HepG2 (cell line): ENCODE data around the gene TARM1. TPM values are rescaled to one million over a fixed set of nuclear protein-coding genes. Genes with fewer than 3 reads are reported as not detected.
A peak's percentile ranks its signal among the peaks of the same experiment; 100 is the strongest.
"Not testable (repeated sequence)": the region's sequence is repeated elsewhere in the genome, so short reads cannot be mapped to it uniquely, and the experiment has no call there.

Experiments
- ATAC-seq: fragments of 200-7000 bp; cut with Tn5 transposase; 3 replicates; pipeline ENCODE4 v1.9.1; 2020; ENCODE audit warnings: mild to moderate bottlenecking, moderate library complexity
- BruUV-seq: library from RNA; stranded (reverse); fragments of 400-500 nt; replicated peaks from 2 replicates; lab custom pipeline; 2021; lab: Mats Ljungman, UMichigan
- CTCF ChIA-PET: fragments of 300-600 bp; formaldehyde crosslinking; extraction: SDS; loops from one replicate; lab custom pipeline; 2021; ENCODE audit warnings: low total read pairs, inconsistent platforms, low intra/inter-chr PET ratio; lab: Yijun Ruan, JAX
- POLR2A ChIA-PET: fragments of 350-600 bp; sonication (Branson Sonifier 250); formaldehyde crosslinking; loops from one replicate; lab custom pipeline; 2020; ENCODE audit warnings: antibody characterized with exemption, inconsistent platforms; lab: Yijun Ruan, JAX
- DNase-seq: peaks from one replicate; pipeline ENCODE4 v3.0.0-alpha.2; 2015; ENCODE audit warnings: low spot score
- FAIRE-seq: peaks from 3 replicates; lab custom pipeline; 2011; peaks lifted over from hg19 to GRCh38; lab: Jason Lieb, UNC
- H2AFZ ChIP-seq: one replicate; pipeline ENCODE4 v1.6.1; 2011; ENCODE audit warnings: low read length, inconsistent platforms
- H3K27ac ChIP-seq: fragments of 300-600 bp; 3 replicates; pipeline ENCODE4 v1.8.0; 2011; ENCODE audit warnings: mixed run types, mild to moderate bottlenecking, mixed read lengths, low read length, inconsistent platforms; ENCODE audit not compliant: insufficient read depth; ENCODE audit errors: extremely low read length
- H3K27me3 ChIP-seq, 2 experiments: fragments of 200-600 bp in 1 of 2; 2 replicates in 1 of 2; 3 replicates in 1 of 2; pipeline versions ENCODE4 v1.6.0 to v1.8.0; 2011; ENCODE audit warnings: low read length in 2 of 2, mild to moderate bottlenecking in 2 of 2, moderate library complexity in 2 of 2, inconsistent platforms in 1 of 2; ENCODE audit not compliant: insufficient read depth in 2 of 2, control insufficient read depth in 1 of 2
- H3K36me3 ChIP-seq, 2 experiments: fragments of 200-600 bp in 1 of 2; replicated peaks in 1 of 2; 2 replicates in 1 of 2; 3 replicates in 1 of 2; pipeline versions ENCODE4 v1.5.1 to v1.8.0; 2011; ENCODE audit warnings: low read length in 2 of 2, inconsistent platforms in 1 of 2; ENCODE audit not compliant: insufficient read depth in 2 of 2, control insufficient read depth in 1 of 2
- H3K4me1 ChIP-seq: 2 replicates; pipeline ENCODE4 v1.5.1; 2012; ENCODE audit warnings: low read length, inconsistent platforms; ENCODE audit not compliant: insufficient read depth
- H3K4me2 ChIP-seq: 2 replicates; pipeline ENCODE4 v1.6.0; 2011; ENCODE audit warnings: low read depth, low read length, inconsistent platforms
- H3K4me3 ChIP-seq, 3 experiments: fragments of 200-600 bp in 1 of 3; sonication (generic), shearing (Covaris generic) in 1 of 3; replicated peaks in 1 of 3; 2 replicates each; pipeline ENCODE4 v1.5.1; 2011 to 2016; ENCODE audit warnings: low read length in 3 of 3, inconsistent platforms in 2 of 3, low read depth in 2 of 3, mild to moderate bottlenecking in 2 of 3, control low read depth in 1 of 3, mixed read lengths in 1 of 3; ENCODE audit not compliant: insufficient read depth in 1 of 3
- H3K79me2 ChIP-seq: one replicate; pipeline ENCODE4 v1.6.1; 2011; ENCODE audit warnings: low read length, inconsistent platforms; ENCODE audit not compliant: insufficient read depth
- H3K9ac ChIP-seq: 2 replicates; pipeline ENCODE4 v1.6.0; 2011; ENCODE audit warnings: mild to moderate bottlenecking, low read depth, low read length, inconsistent platforms; ENCODE audit not compliant: insufficient read depth
- H3K9me3 ChIP-seq: 2 replicates; pipeline ENCODE4 v1.5.1; 2012; ENCODE audit warnings: mild to moderate bottlenecking, low read length
- H4K20me1 ChIP-seq: 2 replicates; pipeline ENCODE4 v1.6.0; 2011; ENCODE audit warnings: inconsistent platforms, mild to moderate bottlenecking, low read length, moderate library complexity; ENCODE audit not compliant: insufficient read depth
- RXRB ChIP-seq: IDR thresholded peaks from 2 replicates; pipeline ENCODE4 v1.6.1; 2016; ENCODE audit warnings: borderline replicate concordance, missing genetic modification reagents, missing compliant biosample characterization
- WGBS: methylation state at CpG from one replicate; pipeline ENCODE4 v1.1.6; 2017; ENCODE audit warnings: low lambda C conversion rate; 5-methylcytosine and 5-hydroxymethylcytosine counted together
- in situ Hi-C: cut with HindIII; loops from 2 replicates; pipeline ENCODE4 v1.10.0; 2017; ENCODE audit warnings: low pct_unique_long_range_greater_than_20kb; ENCODE audit not compliant: extremely low pct_ligation_motif_present
- intact Hi-C: fragments of 100-400 bp; cut with micrococcal nuclease; formaldehyde crosslinking; loops from one replicate; pipeline ENCODE4 v1.10.0; 2022; ENCODE audit not compliant: unreplicated experiment
- polyA plus RNA-seq, 8 experiments: library from polyadenylated mRNA; depleted of rRNA in 3 of 8; stranded (reverse) in 7 of 8; unstranded in 1 of 8; fragments of >200 nt; fragmentation: Illumina TruSeq in 4 of 8; extraction: Trizol in 4 of 8; gene quantifications; 2 replicates each; pipeline versions ENCODE4 v1.2.1 to v1.2.3, GENCODE V29; 2011 to 2016; ENCODE audit warnings: low read depth in 4 of 8, missing spikeins in 1 of 8, mixed read lengths in 1 of 8; ENCODE audit not compliant: insufficient read depth in 1 of 8
- total RNA-seq, 5 experiments: library from RNA; depleted of rRNA; stranded (reverse); fragments of >200 nt; fragmentation: Illumina TruSeq; extraction: Trizol; gene quantifications; 2 replicates each; pipeline ENCODE4 v1.2.3, GENCODE V29; 2016; ENCODE audit warnings: low read depth in 1 of 5
- TF ChIP-seq, protein P1 (sequence below), 2 experiments: fragments of 450-650 bp in 1 of 2; sonication (generic) in 1 of 2; formaldehyde crosslinking in 1 of 2; IDR thresholded peaks; 2 replicates each; pipeline versions ENCODE4 v1.6.1 to v1.8.0; 2016 to 2022; ENCODE audit warnings: antibody characterized with exemption in 1 of 2, mild to moderate bottlenecking in 1 of 2, missing genetic modification reagents in 1 of 2

The TARM1 gene
- total and polyA plus RNA-seq, 2 of the 13 experiments (the other 11 are each of a cell fraction or from before 2014, with no cell fraction given), result not detected

DNA sequence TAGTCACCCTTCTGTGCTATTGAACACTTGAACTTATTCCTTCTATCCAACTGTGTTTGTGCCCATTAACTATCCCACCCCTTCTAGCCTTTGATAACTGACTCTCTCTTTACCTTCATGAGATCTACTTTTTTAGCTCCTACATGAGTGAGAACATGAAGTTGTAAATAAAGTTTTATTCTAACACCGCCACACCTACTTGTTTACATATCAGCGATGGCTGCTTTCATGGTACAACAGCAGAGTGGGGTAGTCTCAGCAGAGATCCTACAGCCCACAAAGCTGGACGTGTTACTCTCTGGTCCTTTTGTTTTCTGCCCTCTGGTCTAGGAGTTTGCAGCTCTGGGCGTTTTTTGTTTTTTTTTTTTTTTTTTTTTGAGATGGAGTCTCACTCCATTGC lies 41.2 kb downstream of the TARM1 start:
- Histone ChIP-seq H4K20me1 (no peaks in the 10 kb centered on the region), H3K4me1 (no peaks in the 10 kb centered on the region), H3K36me3 (no peaks in the 10 kb centered on the region), H3K27ac (no peak overlapping the region), H3K4me2 (no peak overlapping the region), H3K4me3 (no peak overlapping the region), H3K9ac (no peak overlapping the region), H3K27me3 (peaks cover 0 to 2% of the 10 kb centered on the region in 2 experiments; a peak in 1 of 5 replicates), H3K9me3 (no peaks in the 10 kb centered on the region), H2AFZ (no peak overlapping the region), H3K79me2 (no peaks in the 10 kb centered on the region)
- in situ Hi-C loops (no loop called here), intact Hi-C loops (no loop called here)
- POLR2A ChIA-PET, result no interaction called here
- CTCF ChIA-PET, result no interaction called here
- FAIRE-seq (no peak), DNase-seq (no peak), ATAC-seq (no peak)
- BruUV-seq, result no TSS peak
- no peak for TF ChIP-seq RXRB (CRISPR knock-in tag)
- TF ChIP-seq, protein P1, sequence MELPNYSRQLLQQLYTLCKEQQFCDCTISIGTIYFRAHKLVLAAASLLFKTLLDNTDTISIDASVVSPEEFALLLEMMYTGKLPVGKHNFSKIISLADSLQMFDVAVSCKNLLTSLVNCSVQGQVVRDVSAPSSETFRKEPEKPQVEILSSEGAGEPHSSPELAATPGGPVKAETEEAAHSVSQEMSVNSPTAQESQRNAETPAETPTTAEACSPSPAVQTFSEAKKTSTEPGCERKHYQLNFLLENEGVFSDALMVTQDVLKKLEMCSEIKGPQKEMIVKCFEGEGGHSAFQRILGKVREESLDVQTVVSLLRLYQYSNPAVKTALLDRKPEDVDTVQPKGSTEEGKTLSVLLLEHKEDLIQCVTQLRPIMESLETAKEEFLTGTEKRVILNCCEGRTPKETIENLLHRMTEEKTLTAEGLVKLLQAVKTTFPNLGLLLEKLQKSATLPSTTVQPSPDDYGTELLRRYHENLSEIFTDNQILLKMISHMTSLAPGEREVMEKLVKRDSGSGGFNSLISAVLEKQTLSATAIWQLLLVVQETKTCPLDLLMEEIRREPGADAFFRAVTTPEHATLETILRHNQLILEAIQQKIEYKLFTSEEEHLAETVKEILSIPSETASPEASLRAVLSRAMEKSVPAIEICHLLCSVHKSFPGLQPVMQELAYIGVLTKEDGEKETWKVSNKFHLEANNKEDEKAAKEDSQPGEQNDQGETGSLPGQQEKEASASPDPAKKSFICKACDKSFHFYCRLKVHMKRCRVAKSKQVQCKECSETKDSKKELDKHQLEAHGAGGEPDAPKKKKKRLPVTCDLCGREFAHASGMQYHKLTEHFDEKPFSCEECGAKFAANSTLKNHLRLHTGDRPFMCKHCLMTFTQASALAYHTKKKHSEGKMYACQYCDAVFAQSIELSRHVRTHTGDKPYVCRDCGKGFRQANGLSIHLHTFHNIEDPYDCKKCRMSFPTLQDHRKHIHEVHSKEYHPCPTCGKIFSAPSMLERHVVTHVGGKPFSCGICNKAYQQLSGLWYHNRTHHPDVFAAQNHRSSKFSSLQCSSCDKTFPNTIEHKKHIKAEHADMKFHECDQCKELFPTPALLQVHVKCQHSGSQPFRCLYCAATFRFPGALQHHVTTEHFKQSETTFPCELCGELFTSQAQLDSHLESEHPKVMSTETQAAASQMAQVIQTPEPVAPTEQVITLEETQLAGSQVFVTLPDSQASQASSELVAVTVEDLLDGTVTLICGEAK (IDR thresholded peaks at IDR 0.05), result peak; percentile 18; the same call in 1 of the 2 replicates
- TF ChIP-seq, protein P1 (CRISPR knock-in tag; IDR thresholded peaks at IDR 0.05), result peak; percentile 59; the same call in 1 of the 2 replicates
- 36% methylated on average over 4 of the region's 4 CpGs for WGBS

DNA sequence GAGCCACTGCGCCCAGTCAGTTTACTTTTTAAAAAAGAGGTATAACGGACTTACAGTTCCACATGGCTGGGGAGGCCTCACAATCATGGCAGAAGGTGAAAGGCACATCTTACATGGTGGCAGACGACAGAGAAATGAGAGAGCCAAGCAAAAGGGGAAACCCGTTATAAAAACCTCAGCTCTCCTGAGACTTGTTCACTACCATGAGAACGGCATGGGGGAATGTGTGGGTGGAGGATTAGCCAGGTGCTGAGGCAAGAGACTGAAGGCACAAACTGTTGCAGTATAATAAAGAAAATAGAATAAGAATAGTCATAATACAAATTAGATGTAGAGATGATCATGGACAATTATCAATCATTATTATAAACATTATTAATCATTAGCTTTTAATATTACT lies 44.6 kb downstream of the TARM1 start:
- H3K9ac ChIP-seq, H3K4me3 ChIP-seq, H3K79me2 ChIP-seq, in situ Hi-C loops, DNase-seq, H3K4me1 ChIP-seq, FAIRE-seq, H2AFZ ChIP-seq, H3K27ac ChIP-seq, H3K27me3 ChIP-seq, H3K36me3 ChIP-seq, CTCF ChIA-PET, H3K4me2 ChIP-seq, ATAC-seq, H4K20me1 ChIP-seq, POLR2A ChIA-PET, intact Hi-C loops, BruUV-seq, H3K9me3 ChIP-seq: not testable (repeated sequence)
- 40% methylated on average over 5 of the region's 5 CpGs for WGBS
